GM21737 (cell line): ENCODE results near the gene KIF13A.
"Not testable (repeated sequence)": the region's sequence is repeated elsewhere in the genome, so short reads cannot be mapped to it uniquely, and the experiment has no call there.

Source experiments
- ATAC-seq: cut with Tn5 transposase; IDR thresholded peaks from one replicate; pipeline ENCODE4 v1.9.1; 2021; ENCODE audit warnings: mild to moderate bottlenecking, moderate library complexity; ENCODE audit not compliant: unreplicated experiment

KIF13A gene

GRCh38 chr6:17851720-17852161, 135.7 kb downstream of the KIF13A start:
- no peak for ATAC-seq

GRCh38 chr6:17851001-17851719, 136.3 kb downstream of the KIF13A start:
- no peak for ATAC-seq

DNA sequence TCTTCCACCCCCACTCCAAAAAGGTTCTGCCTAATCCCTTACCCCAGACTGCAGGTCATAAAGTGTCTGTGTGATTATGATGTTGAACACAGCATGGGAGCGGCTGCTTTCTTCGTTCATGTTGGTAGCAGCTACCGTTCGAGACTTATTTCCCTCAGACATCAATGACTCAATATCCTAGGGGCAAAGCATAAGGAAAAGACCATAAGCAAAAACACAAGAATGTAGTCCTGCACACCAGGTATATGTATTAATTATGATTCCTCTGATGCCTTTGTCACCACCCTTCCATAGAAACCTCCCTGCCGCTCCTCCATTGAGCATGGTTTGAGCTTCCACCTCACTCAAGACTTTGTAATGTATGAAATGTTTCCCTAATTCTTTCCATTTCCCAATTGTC, 137.2 kb downstream of the KIF13A start:
- no peak for ATAC-seq

GRCh38 chr6:17847203-17847760, 140.2 kb downstream of the KIF13A start:
- ATAC-seq, result no peak

GRCh38 chr6:17846762-17847161, 140.7 kb downstream of the KIF13A start:
- ATAC-seq, result no peak

DNA sequence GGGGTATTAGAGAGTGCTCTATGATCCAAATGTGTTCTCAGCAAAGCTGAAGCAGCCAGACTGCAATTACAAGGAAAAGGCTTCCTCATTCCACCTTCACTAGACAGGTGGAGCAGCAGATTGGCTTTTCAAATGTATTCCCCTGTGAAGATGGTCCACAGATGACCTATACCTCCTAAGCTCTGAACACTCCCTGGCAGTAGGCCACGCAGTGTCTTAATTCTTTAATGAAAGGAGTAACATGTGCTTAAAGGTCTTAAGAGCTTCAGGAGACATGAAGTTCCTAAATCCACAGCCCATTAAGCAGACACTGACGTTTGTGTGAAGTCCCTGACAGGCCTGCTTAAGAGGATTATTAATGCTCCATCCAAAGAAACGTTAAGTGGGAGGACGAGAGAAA, 141.8 kb downstream of the KIF13A start:
- ATAC-seq, result no peak

GRCh38 chr6:17844967-17845366, 142.5 kb downstream of the KIF13A start:
- ATAC-seq, result not testable (repeated sequence)

DNA sequence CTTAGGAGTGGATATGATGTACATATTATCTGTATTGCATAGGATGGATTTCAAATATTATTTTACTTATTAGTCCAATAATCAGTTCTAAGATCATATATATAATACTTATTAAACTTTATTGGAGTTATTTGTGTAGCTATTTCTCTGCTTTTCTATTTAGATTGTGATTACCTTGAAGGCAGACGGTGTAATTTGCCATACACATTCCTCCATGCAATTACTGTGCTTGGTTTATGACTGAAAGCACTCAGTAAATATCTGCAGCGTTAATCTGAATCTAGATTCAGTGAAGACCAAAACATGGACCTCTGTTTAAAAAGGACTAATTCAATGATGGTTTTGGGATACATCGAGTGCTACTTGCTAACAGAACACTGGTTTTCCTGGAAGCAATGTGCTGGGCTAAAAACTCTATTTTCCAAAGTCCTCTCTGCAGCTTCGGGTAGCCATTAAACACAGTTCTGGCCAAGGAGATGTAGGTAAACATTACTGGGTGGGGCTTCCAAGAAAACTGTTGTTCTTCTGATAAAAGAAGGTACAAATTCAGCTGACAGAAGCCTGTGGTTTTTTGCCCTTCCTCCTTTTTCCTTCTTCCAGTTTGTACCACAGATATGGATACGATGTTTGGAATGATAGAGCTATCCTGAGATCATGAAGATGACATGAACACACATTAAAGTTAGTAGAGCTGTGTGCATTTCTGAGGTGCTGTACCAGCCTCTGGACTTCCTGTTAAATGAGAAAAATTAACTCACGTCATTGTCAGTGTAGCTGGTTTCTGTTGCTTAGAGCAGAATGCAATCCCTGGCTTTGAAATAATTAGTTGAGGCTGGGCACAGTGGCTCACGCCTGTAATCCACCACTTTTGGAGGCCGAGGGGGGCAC, 144.3 kb downstream of the KIF13A start:
- ATAC-seq, result no peak

GRCh38 chr6:17842014-17842776, 145.2 kb downstream of the KIF13A start:
- no peak for ATAC-seq

DNA sequence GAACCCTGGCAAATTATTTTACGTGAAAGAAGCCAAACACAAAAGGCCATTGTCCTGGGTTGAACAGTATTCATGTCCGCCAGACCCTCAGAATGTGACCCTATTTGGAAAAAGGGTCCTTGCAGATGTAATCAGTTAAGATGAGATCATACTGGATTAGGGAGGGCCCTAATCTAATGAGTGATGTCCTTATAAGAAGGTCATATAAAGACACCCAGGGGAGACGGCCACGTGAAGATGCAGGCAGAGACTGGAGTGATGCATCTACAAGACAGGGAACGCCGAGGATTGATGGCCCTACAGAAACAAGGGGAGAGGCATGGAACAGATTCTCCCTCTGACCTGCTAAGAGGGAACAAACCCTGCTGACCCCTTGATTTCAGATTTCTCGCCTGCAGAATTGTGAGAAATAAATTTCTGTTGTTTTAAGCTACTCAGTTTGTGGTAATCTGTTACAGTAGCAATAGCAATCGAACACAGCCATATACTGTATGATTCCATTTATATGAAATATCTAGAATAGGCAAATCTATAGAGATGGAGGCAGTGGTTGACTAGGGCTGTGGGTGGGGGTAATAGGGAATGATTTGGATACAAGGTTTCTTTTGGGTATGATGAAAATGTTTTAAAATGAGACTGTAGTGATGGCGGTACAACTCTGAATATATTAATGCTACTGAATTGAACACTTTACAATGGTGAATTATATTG, 147.8 kb downstream of the KIF13A start:
- no peak for ATAC-seq

- ATAC-seq, result no peak
Measured at GRCh38 chr6:17836293-17836692, 151.1 kb downstream of the KIF13A start.

GRCh38 chr6:17835784-17836183, 151.7 kb downstream of the KIF13A start:
- no peak for ATAC-seq

GRCh38 chr6:17831135-17831534, 156.3 kb downstream of the KIF13A start:
- ATAC-seq, result no peak

DNA sequence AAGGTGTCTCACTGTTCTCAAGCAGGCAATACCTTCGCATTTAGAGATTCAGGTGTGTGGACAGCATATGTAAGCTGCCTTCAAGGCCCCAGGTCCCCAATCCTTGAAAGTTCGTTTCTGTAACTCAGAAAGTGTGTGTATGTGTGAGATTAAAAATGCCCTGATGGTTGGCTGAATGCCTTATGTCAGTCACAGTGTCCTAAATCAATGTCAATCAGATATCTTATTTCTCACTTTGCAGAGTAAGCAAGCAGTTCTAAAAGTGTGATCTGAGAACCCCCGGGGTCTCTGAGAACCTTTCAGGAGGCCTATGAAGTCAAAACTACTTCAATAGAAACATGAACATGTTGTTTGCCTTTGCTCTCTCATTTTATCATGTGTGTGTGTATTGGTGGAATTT, 157.5 kb downstream of the KIF13A start:
- ATAC-seq, result no peak

GRCh38 chr6:17828149-17828548, 159.3 kb downstream of the KIF13A start:
- ATAC-seq, result no peak

GRCh38 chr6:17826301-17826700, 161.1 kb downstream of the KIF13A start:
- no peak for ATAC-seq

DNA sequence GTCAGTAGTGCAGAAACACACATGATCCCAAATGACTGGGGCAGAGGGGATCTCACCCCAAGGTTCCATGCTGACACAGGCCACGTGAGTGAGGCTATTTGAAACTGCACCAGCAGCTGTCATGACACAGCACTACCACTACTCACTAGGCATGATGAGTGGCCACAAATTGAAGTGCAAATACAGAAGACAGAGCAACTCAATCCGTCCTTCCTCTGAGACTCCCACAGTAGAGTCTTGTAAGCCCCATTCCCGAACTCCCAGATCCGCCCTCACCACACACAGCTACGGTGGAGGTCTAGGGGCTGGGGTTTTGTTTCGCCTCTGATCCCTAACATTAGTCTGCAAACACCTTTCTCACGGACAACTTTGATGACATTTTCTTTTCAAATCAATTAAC, 167.4 kb downstream of the KIF13A start:
- no peak for ATAC-seq

GRCh38 chr6:17817763-17818162, 169.7 kb downstream of the KIF13A start:
- ATAC-seq, result no peak

- ATAC-seq, result no peak
Measured at GRCh38 chr6:17816921-17817611, 170.4 kb downstream of the KIF13A start.

DNA sequence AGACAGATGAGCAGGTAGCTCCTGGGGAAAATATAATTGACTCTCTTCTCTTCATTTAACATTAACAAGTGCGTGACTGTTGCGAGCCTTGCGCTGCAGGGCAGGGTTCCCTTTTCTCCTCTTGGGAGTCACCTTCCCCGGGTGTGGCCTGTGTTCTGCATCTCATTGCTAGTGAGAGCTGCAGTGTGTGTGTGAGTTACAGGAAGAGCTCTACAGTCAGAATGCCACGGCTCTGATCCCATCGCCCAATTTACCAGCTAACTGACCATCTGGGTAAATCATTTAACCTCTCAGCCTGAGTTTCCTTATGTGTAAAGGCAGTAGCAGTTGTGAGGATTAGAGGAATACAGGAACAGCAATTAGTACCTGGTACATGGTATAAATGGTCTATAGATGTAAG, 173.9 kb downstream of the KIF13A start:
- no peak for ATAC-seq
